HG02938 (cell line): ENCODE data around the gene TNFSF10.

Experiments
- ATAC-seq: cut with Tn5 transposase; IDR thresholded peaks from one replicate; pipeline ENCODE4 v1.9.1; 2021; ENCODE audit warnings: mild to moderate bottlenecking, moderate library complexity; ENCODE audit not compliant: unreplicated experiment

Gene TNFSF10

DNA sequence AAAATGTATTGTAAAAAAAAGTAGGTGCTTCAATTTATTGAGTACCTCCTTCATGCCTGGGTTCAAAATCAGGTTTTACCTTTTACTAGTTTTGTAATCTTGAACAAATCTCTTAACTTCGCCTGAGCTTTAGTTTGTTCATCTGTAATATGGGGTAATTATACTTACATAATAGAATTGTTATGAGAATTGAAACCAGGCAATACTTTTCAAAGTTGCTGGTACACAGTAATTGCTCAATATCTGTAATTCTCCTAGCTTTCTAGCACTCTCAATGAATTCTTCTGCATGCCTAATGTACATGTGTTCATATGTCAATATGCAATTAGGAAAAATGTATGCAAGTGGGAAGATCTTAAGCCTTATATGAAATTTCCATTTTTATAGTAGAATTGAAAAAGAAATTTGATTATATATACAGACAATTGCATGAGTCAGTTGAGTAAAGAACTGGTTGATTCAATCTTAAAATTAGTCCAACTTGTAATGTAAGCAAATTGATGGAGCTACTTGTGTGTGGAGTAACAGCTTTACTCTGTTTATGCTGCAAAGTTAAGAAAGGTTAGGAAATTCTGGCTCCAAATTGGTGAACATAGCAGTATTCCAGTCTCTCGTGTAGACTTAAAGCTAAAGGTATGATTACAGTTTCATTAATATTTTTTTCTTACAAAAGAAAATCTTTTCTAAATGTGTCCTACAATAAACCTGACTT, 4.1 kb downstream of the TNFSF10 start:
- ATAC-seq: no peak

DNA sequence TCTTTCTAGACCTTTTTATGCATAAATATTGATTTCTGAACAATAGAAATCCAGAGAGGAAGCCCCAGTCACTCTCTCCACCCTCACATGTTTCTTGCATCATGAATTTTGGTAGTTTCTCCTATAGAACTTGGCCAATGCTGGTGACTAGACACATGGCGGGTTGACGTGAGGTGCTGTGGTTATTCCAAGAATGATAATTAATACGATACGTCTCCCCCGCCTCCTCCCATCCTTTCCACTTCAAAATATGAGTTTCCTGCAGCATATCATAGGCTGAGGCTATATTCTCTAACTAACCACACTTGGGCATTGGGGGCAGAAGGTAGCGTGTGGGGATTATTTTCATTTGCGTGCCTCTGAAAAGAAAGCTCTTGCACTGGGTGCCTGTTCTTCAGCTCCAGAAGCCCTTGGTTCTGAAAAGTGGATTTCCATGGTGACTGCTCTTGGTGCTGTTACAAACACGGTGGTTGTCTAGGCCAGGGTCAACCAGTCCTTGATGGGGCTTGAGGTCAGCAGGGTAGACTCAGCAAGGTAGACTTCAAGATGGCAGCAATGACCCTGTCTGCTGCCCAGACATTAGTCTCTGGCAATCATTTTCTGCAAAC, 5.3 kb downstream of the TNFSF10 start:
- no peak for ATAC-seq

DNA sequence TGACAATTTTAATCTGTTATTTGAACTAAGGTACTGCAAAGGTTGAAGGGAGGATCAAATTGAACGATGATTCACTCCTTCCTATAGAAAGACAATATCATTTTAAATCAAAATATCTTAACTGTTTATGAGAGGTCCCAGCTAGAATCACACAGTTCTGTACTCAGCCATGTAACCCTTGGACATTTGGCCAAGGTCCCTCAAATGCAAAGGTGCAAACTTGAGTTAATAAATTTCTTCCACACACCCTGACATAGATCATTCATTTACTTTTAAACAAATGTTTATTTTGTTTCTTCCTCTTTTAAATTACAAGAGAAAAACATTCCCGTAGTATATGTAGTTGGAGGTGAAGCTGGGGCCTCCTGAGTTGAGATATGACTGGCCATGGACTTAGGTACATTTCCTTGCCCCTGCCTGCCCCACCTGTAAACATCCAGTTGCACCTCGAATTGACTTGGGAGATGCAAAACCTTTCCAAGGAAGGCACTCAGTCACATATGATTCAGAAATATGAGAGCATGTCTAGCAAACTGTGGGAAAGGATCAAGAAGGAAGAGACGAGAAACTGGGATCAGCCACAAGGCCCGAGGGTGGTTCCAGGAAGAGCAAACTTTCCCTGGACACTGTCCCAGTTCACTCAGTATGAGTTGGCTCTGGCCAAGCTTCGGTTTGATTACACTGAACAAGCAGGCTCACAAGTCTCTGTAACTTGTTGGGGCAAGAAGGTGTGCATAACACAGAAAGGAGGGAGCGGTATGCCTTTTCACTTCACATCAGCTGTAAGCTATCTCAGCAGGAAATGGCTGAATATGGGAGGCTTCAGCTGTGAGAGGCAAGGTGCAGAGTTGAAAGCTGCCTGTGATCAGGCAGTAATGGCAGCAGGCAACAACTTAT, 6.7 kb downstream of the TNFSF10 start:
- ATAC-seq: no peak

DNA sequence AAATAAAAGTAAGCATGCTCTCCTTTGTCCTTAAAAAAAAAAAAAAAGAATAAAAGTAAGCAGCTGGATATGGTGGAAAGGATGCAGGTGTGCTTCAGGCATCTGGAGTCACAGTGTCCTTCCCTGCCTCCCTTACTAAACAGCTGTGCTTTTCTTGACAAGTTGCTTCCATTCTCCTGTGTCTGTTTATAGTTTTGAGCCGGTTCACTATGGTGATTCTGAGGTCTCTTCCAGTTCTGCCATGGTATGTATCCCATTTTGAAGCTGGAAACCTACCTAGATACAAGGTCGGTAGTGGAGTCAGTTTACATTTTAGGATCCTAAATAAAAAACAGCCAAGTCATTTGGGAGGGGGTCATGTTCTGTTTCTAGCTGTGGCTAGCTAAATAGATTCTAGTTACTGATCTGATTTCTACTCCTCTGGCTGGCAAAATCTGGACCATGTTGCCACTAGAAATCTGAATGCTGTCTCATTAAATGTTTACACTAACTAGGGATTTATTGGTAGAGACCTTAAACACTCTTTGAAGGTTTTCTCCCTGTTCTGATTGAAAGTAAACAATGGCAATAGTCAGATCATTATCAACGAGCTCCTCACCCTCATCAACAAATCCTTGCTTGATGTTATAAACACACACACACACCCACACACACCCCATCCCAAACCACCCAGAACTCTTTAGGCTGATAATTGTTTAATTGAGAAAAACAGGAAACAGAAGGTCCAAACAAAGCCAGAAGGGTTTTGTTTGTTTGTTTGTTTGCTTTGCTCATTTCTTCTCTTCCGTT, 7.9 kb downstream of the TNFSF10 start:
- no peak for ATAC-seq

DNA sequence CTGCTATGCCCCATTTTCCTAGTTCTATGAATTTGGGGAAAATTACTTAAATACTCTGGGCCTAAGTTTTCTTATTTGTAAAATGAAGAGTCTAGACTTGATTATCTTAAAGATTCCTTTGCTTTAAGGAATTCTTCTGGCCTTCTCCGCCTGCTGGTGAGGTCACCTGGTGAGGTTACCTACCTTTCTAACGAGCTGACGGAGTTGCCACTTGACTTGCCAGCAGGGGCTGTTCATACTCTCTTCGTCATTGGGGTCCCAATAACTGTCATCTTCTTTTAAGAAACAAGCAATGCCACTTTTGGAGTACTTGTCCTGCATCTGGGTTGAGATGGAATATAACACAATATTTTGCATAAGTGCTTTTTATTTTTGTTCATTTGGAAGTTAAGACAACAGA, 8.6 kb downstream of the TNFSF10 start:
- ATAC-seq: no peak

DNA sequence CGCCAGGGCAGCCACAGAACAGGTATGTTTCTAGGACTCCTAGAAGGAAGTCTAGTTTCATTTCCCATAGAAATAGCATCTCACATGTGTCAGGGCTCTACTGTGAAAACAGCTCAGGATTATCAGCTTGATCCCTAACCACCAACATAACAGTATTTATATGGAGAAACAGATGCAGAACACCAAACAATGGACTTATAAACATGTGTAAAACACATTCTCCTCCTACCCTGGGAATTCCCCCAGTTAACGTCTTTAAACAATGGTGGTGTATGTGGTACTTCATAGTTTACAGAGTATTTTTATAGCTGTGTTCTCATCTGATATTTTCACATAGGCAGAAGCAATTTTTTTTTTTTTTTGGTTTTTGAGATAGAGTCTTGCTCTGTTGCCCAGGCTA, 9.7 kb downstream of the TNFSF10 start:
- no peak for ATAC-seq

DNA sequence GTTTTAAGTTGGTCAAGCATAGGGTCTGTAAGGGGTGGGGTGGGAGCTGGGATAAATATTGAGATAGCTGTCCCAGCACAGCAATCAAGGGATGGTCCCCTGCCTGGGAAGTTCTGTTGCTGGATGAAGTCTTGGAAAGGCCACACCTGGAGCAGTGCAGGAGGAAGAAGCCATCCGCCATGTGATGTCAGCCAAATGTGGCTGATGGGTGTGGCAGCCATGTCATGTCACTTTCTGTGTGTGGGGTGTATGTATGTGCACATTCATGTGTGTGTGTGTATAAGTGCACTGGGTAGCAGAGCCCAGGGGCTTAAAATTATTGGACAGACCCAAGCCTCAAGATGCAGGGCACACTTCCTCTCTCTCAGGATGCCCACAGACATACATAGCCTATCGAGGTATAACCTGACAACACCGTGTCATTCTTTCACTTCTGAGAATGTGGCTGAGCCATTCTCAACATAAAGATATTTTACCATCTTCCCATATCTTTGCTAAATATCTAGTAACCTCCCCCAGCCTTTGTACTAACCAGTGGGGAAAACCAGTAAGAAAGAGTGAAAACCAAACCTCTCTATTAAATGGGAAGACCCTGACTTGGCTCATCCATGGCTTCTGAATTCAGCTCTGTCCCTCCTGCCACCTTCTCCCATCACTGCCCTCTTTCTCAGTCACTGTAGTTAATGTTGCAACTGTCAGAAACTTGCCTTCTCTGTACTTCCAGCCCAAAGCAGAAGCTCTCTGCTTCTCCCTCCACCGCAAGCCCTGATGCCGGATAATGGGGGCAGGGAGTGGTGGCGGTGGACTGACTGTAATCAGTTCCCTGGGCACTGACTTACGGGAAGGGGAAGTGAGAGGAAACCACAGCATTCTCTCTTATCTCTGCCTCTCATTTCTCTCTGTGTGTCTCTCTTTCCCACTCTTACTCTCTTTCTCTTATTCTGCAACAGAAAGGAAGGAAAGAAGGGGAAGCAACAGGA, 11.2 kb downstream of the TNFSF10 start:
- ATAC-seq: peak; percentile 55

DNA sequence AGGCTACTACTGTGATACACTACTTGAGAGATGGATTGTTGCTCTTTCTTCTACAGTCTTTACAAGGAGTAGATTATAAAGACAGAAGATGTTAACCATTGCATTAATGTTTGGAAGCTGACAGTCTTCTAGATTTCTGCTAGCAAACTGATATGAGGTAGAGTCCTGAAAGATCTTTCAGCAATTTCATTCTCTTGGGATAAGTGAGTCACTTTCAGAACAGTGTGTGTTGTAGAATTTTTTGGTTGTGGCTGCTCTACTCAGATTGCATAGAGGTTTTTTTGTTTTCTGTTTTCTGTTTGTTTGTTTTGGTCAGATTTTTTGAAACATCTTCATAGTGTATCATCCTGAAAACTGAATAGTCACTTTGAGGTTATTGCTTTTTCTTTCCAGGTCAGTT, 17.1 kb downstream of the TNFSF10 start:
- ATAC-seq: no peak

DNA sequence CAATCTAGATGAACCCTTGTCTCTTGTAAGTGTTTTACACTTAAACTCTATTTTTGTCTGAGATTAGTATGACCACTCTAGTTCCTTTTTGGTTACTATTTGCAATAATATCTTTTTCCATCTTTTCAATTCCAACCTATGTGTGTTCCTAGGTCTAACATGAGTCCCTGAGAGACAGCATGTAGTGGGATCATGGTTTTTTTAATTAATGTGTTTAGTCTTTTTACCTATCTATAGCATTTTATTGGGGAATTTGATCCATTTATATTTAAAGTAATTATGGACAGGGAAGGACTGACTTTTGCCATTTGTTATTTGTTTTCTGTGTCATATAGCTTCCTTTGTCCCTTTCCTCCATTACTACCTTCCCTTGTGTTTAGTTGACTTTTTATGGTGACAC, 21.7 kb downstream of the TNFSF10 start:
- no peak for ATAC-seq

DNA sequence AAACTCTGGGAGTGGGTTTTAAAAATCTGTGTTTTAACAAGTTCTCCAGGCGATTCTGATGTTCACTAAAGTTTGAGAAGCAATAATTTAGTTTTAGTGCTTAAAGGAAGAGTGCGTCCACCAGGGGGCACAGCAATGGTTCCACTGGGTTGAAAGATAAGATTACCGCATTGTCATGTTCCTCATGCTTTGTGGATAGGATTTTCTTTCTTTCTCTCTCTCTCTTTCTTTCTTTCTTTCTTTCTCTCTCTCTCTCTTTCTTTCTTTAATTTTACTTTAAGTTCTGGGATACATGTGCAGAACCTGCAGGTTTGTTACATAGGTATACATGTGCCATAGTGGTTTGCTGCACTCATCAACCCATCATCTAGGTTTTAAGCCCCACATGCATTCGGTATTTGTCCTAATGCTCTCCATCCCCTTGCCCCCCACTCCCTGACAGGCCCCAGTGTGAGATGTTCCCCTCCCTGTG, 33.0 kb downstream of the TNFSF10 start:
- ATAC-seq: peak; percentile 65

DNA sequence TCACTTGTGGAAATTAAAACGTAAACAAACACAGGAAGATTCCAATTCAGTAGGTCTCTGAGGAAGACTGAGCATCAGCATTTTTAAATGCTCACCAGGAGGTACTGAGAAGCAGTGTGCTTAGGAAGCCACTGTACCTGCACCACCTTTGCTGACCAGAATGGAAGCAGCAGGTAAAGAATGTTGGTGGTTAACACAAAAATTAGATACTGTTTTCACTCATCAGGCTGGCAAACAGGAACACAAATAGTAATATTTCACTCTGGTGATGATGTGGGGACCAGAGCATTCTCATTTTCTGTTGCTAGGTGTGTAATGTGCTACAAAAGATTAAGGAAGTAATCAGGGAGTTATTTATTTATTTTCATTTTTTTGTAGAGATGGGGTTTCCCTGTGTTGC, 45.1 kb downstream of the TNFSF10 start:
- ATAC-seq: peak; percentile 40

DNA sequence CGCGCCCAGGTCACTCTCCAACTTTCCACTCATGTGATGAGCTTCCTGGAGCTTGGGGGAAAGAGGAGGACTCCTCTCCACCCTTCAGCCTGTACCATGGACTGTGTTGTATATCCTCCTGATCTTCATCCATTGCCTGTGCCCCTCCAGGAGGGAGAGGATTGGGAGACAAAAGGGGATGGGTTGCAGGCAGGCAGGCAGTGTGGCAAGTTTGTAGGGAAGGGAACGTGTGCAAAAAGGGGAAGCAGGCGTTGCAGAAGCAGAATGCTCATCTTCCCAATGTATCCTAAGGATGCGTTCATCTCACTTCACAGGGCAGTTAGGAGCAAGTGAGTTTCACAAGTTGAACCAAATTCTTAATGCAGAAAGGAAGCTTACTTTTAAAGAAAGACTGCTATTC, 46.9 kb downstream of the TNFSF10 start:
- no peak for ATAC-seq

DNA sequence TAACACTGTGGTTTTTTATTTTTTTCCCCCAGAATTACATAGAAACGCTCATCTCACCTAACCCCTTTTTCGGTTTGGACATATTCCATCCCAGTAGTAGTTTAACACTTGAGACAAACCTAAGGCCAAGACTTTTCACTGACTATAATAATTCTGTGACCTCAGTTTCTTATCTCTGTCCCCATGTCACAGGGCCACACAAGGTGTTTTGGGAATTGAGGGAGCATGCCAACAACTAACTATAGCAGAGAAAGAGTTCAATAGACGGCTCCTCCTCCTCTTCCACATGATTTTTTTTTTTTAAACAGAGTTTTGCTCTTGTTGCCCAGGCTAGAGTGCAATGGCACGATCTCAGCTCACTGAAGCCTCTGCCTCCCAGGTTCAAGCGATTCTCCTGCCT, 47.5 kb downstream of the TNFSF10 start:
- ATAC-seq: no peak

DNA sequence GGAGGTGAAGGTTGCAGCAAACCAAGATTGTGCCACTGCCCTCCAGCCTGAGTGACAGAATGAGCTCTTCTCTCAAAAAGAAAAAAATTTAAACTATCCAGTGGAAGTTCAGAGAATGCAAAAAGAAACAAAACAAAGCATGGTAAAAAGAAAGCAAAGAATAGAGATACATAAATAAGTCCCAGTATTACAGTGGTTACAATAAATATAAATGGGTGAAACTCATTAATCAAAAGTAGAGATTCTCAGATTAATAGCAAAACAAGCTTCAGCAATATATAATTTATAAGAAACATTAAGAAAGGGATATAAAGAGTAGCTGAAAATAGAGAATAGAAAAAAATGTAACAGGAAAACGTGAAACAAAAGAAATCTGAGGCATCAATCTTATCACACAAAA, 51.3 kb downstream of the TNFSF10 start:
- ATAC-seq: no peak

DNA sequence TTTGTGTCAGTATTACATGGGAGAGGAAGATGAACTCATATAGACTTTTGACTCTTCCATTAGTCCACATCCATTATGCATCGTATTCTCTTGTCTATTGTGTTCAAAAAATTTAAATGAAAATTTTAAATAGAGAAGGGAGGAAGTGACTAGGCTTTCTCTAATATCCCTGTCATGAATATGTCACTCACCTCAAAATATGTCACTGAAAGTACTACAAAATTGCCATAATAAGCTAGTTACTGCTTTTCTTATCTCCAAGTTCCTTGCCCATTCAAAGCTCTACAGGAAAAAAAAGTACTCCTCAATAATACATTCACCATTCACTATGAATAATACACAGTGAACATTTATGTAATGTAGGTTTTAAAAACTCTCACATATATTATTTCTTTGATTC, 52.6 kb downstream of the TNFSF10 start:
- no peak for ATAC-seq

DNA sequence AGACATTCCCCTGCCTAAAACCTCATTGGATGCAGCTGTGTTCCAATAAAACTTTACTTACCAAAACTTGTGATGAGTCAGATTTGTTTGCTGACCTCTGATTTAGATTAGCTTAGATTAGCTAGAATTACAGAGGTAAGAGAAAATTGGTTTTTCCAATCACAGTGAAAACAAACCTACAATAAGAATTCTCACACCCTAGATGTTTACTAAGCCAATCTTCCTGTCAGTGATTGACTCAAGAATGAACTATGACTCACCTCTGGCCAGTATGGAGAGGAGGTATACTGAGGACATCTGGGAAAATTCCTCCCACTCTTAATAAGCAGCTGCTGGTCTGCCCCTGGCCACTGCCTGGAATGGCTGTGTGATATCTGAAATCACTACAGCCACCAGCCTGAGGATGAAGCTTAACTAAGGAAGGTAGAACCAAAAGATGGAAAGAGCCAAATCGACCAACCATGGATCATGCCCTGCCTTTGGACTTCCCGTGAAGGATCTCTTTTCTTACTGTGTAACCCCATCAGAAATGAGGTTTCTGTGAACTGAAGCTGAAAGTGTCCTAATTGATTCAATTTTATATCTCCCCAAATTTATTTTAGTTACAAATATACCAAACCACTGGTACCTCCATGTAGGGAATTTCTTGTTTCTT, 55.9 kb downstream of the TNFSF10 start:
- no peak for ATAC-seq

DNA sequence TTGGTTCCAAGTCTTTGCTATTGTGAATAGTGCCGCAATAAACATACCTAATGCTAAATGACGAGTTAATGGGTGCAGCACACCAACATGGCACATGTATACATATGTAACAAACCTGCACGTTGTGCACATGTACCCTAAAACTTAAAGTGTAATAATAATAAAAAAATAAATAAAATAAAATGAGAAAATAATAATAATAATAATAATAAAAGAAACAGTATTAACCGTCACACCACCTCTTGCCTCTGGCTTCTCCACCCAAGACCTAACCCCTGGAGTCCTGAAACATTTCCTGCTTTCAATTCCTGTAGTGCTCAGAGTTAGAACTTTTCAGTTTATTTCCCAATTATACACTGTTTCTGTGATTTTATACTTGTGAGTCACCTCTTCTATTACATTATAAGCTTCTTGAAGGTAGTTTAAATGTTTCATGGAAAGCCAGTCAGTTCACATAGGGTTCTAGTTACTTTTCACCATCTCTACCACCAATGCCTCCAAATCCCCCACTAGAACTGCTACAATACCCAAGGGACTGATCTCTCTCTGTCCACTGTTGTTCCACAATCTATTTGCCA, 56.6 kb downstream of the TNFSF10 start:
- ATAC-seq: no peak

DNA sequence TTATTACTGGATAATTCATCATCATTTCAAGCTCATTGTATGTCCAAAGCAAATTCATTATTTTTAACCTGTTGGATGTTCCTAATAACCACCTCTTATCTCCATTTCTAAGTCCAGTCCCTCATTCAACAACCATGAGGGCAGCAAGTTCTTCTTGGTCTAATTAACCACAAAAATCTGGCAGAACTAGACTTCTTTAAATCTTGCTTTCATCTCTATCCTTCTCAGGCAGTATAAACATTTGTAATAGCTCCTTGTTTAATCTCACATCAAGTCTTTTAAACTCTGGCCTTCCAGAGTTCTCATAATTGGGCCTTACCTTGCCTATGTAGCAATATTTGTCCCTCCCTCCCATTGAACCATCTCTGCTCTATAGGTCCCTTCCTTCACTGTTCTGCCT, 57.9 kb downstream of the TNFSF10 start:
- ATAC-seq: no peak

DNA sequence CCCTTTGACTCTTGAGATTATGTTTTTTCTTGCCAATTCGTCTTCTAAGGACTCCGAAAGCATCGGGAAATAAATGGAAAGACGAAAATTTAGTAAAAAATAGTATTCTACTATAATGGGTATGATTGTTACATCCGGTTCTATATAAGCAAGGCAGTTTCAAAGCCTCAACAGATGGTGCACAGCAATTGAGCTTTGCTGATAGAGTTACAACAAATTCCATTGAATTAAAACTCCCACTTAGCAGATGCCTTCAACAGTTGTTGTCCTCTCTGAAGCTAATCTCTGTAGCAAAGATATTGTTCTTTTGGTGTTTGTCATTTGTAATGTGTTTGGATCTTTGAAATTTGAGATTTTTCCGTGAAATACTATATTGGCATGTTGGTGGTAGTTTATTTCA, 58.9 kb downstream of the TNFSF10 start:
- no peak for ATAC-seq
